GM18519 (cell line): ENCODE measurements around the gene DDX4.

Experiments
- ATAC-seq: cut with Tn5 transposase; IDR thresholded peaks from one replicate; pipeline ENCODE4 v1.9.1; 2021; ENCODE audit warnings: mild to moderate bottlenecking, moderate library complexity; ENCODE audit not compliant: unreplicated experiment, low FRiP score

Gene DDX4

DNA sequence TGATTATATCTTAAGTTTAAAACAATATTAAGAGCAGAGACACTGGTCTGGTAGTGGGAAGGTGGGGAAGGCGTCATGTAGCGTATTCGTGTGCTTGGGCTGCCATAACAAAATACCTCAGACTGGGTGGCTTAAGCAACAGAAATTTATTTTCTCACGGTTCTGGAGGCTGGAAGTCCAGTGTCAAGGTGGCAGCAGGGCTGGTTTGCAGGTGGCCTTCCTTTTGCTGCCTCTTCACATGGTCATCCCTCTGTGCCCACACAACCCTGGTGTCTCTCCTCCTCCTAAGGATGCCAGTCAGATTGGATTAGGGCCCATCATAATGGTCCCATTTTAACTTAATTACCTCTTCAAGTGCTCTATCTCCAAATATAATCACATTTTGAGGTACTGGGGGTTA, 122.8 kb downstream of the DDX4 start:
- ATAC-seq: no peak

DNA sequence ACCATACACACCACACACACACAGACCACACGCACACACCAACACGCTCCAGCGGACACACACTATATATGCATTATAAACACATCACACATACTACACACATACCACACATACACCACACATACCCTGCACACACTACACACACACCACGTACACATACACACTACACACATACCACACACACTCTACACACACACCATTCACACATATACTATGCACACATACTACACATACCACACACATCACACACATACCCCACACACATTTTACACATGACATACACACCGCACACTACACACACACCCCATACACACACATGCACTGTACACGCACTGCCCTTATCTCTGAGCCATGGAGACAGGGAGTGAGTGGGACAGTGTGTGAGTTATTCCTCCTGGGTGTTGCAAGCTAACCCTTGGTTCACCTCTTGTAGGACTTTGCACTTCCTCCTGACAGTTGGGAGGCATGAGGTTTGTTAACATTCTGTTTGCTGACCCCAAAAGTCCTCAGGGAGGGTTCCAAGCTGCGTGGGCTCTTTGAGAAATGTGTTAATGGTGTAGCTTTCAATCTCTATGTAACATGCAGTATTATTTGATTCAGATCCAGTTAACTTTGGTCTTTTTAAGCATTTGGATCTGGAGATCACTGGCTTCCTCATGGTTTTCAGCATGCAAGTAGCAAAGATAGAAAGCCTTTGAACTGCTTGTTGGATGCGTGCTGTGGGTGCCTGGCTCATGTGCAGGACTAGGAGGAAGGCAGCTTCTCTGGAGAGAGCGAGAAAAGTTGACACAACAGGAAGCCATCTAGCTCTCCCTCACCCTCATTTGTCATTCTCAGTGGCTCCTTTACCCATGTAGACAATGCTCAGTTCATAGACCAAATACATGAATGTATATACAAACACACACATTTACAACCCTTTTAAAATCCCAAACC, 127.0 kb downstream of the DDX4 start:
- no peak for ATAC-seq

DNA sequence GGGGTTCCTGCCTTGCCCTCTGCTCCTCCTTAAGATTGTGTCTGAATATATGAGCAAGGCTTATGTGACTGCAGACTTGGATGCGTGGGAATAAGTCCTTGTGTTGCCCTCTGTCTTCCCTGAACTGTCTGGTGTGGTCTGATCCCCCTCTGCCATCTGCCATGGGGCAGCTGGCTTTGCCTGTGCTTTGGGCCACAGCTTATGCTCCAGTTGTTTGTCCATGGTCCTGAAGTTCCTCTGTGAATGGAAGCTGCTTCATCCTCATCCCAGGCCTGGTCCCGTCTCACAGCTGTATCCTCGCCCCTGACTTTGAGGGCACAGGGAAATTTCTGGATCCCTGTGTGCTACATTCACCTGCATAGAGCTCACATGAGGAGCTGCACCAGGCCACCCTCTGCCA, 128.0 kb downstream of the DDX4 start:
- ATAC-seq: no peak

DNA sequence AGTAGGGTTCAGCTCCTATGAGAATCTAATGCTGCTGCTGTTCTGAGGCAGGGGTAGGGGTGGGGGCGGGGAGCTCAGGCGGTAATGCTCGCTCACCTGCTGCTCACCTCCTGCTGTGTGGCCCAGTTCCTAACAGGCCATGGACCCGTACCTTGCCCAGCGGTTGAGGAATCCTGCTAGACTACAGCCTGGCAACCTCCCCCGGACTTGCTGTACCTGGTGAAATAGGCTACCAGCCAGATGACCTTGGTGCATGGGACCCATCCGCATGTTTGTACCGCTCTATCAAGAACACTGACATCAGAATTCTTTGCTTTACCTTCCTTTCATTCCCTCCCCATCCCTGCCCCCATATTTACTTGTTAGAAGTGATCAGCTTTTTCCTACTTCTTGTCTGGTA, 128.6 kb downstream of the DDX4 start:
- no peak for ATAC-seq
